G401 (cell line): ENCODE measurements around the gene LMAN2. TPM values are rescaled to one million over a fixed set of nuclear protein-coding genes. Genes with fewer than 3 reads are reported as not detected.
"Not testable (repeated sequence)": the region's sequence is repeated elsewhere in the genome, so short reads cannot be mapped to it uniquely, and the experiment has no call there.

Experiments
- DNase-seq: peaks from one replicate; pipeline ENCODE4 v3.0.0-alpha.2; 2015; ENCODE audit warnings: low spot score
- in situ Hi-C: cut with HindIII; loops from 2 replicates; pipeline ENCODE4 v1.10.0; 2016; ENCODE audit warnings: low sequenced_read_pairs, mixed read lengths
- total RNA-seq: library from RNA; depleted of rRNA; stranded (reverse); fragments of >200 nt; shearing (Covaris generic); gene quantifications from 2 replicates; pipeline ENCODE4 v1.2.3, GENCODE V29; 2014

LMAN2 gene
- total RNA-seq, 1 experiment from 2014 or later = 257 TPM

GRCh38 chr5:177354711-177355110 lies 3.2 kb upstream of the LMAN2 start:
- DNase-seq = no peak
- in situ Hi-C loops = no loop called here

DNA sequence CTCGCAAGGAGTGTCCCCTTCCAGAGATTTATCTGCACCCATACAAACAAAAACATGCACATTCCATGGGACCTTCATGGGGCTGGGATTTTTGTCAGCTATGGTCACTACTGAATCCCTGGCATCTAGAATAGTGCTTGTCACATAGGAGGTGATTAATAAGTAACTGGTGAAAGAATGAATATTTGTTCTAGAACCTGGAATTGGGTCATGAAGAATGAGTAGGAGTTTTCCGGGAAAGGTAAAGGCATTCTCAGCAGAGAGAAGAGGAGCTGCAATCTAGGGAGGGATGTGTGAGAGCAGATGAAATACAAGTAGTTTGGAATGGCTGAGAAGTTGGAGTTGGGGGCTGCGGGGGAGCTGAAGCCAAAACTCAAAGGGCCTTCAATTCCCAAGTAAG lies 2.8 kb upstream of the LMAN2 start:
- no peak for DNase-seq
- in situ Hi-C loops = no loop called here

DNA sequence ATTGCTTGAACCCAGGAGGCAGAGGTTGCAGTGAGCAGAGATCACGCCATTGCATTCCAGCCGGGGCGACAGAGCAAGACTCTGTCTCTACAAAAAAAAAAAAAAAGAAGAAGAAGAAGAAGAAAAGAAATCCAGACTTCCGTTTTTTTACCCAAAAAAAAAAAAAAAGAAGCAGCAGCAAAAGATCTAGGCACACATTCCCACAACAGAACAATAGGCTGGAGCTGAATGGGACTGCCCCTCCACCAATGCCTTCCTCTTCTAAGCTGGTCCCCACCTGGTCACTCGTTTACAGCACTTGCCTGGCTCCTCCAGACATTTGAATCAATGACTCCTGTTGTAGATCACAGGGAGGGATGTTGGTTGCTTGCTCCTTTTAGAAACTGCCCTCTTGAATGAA lies 1.6 kb upstream of the LMAN2 start:
- in situ Hi-C loops = no loop called here
- DNase-seq = no peak

- in situ Hi-C loops = no loop called here
- no peak for DNase-seq
Observed at GRCh38 chr5:177350776-177351391, 584 bp downstream of the LMAN2 start.

DNA sequence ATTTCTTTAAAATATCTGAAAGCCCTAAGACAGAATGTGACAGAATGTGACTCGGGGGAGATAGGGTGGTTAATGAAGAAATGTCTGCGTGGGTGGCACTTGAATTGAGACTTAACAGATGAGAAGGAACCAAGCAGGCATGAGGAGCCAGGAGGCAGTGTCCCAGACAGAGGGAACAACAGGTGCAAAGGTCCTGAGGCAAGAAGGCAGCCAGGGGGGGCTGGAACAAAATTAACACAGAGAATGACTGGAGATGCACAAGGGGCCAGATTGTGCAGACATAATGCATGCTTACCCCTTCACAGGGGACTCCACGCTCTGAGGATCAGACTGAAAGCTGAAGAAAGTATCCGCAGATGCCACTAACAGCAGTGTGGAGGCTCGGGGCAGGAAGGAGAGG lies 1.7 kb downstream of the LMAN2 start:
- in situ Hi-C loops = loop anchor here (10.0 kb wide), 1 partner anchor 95 kb away; the partner anchor contains the start of gene PRR7
- no peak for DNase-seq

GRCh38 chr5:177349362-177349647 lies 2.2 kb downstream of the LMAN2 start:
- no peak for DNase-seq
- in situ Hi-C loops = loop anchor here (10.0 kb wide), 1 partner anchor 95 kb away; the partner anchor contains the start of gene PRR7

DNA sequence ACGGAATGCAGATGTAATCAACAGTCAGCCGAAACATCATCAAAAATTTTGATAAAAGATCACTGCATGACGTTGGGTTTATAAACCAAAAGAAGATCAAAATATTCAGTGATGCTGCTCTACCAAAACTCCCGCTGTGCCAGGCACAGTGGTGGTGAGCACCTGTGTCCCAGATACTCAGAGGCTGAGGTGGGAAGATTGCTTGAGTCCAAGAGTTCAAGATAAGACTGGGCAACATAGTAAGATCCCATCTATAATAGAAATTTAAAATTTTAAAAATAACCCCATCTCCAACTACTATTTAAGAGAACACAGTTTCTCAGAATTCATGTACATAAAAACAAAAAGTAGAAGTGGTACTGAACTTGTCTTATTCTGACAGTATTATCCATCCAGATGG lies 3.8 kb downstream of the LMAN2 start:
- in situ Hi-C loops = loop anchor here (10.0 kb wide), 1 partner anchor 97 kb away; the partner anchor contains the start of gene PRR7
- DNase-seq = no peak

DNA sequence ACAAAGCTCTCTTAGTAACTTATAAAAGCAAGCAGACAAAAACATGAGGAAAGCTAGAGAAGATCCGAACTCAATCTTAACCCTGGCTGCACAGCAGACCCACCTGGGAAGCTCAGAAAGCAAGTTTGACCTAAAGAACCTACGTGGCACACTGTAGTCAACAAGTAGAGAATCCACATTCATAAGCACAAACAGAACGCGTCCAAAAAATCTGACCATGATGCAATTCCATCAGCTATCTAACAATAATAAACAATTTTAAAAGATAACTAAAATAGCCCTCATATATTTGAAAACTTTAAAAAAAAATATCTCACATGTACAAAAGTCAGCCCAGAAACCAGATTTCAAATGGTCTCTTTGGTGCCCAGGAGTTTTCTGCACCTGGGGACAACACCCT lies 4.6 kb downstream of the LMAN2 start:
- in situ Hi-C loops = loop anchor here (10.0 kb wide), 1 partner anchor 98 kb away; the partner anchor contains the start of gene PRR7
- DNase-seq = no peak

DNA sequence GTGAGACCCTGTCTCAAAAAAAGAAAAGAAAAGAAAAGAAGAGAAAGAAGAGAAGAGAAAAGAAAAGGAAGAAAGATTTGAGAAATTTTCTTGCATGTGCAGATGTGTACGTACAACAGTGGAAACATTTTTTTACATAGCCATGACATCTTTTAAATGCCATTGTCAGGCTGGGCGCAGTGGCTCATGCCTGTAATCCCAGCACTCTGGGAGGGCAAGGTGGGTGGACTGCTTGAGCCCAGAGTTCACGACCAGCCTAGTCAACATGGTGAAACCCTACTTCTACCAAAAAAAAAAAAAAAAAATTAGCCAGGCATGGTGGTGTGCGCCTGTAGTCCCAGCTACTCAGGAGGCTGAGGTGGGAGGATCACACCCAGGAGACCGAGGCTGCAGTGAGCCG lies 6.6 kb downstream of the LMAN2 start:
- in situ Hi-C loops = loop anchor here (10.0 kb wide), 1 partner anchor 100 kb away; the partner anchor contains the start of gene PRR7

GRCh38 chr5:177343777-177344176 lies 7.7 kb downstream of the LMAN2 start:
- in situ Hi-C loops = loop anchor here (10.0 kb wide), 1 partner anchor 101 kb away; the partner anchor contains the start of gene PRR7
- DNase-seq = no peak

More for the DNA sequence above, 6.6 kb downstream of the LMAN2 start:
- no peak for DNase-seq

- DNase-seq = not testable (repeated sequence)
Observed at GRCh38 chr5:177343000-177343399, 8.5 kb downstream of the LMAN2 start.

GRCh38 chr5:177339107-177339638 lies 12.3 kb downstream of the LMAN2 start:
- DNase-seq = no peak
- in situ Hi-C loops = no loop called here

More at GRCh38 chr5:177343000-177343399, 8.5 kb downstream of the LMAN2 start:
- in situ Hi-C loops = loop anchor here (10.0 kb wide), 1 partner anchor 102 kb away; the partner anchor contains the start of gene PRR7

DNA sequence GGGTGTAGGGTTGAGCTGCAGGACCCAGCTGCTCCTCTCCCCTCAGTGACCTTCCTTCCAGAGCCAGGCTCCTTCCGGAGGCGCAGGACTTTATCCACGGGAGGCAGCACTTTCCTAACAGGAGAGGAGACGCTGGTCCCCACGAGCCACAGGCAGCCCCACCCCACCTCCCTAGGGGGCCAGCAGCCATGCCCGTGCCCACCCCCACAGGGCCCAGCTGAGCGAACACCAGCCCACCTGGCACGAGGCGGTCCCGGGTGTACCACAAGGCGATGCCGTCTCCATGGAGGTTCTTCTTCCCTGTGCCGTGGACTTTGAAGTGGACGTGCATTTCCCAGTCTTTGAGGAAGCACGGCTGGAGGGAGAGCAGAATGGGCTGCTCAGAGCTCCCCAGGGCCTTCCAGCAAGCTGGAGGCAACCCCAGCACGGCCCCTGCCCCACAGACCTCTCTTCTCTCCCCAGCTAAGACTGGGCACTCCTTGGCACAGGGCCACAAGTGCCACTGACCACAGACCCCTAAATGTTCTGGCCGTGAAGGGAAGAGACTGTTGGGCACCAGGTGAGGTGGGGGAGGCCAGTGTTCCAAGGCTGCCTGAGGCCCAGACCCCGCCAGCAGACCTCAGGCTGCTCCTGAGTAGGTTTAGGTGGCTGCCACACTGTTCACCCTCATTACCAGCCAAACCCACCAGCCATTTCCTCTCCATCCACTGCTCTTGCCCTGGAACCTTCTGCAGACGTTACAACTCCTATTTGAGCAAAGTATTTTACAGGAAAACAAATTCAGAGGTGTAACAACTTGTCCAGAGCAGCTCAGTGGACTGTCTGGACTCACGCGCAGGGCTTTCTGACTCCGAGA lies 13.0 kb downstream of the LMAN2 start:
- no peak for DNase-seq
- in situ Hi-C loops = no loop called here

GRCh38 chr5:177336603-177337494 lies 14.6 kb downstream of the LMAN2 start:
- no peak for DNase-seq
- in situ Hi-C loops = no loop called here

GRCh38 chr5:177336112-177336511 lies 15.4 kb downstream of the LMAN2 start:
- DNase-seq = no peak

DNA sequence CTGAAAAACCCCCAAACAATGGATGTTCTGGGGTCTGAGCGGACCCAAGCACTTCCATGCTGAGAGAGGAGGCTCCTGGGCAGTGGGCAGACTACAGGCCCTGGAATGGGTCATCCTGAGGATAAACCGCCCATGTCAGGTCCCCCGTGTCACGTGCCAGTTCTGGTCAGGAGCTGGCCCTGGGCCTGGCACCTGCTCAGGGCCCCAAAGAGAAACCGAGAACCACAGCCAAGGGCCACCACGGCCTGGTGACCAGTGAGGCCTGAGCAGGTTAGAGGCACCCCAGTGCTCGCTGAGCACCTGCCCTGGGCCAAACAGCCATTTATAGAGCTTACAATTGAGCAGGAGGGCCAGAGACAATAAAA lies 15.8 kb downstream of the LMAN2 start:
- in situ Hi-C loops = no loop called here
- no peak for DNase-seq

More at GRCh38 chr5:177336112-177336511, 15.4 kb downstream of the LMAN2 start:
- in situ Hi-C loops = no loop called here

GRCh38 chr5:177334781-177335700 lies 16.4 kb downstream of the LMAN2 start:
- in situ Hi-C loops = no loop called here
- DNase-seq = no peak

DNA sequence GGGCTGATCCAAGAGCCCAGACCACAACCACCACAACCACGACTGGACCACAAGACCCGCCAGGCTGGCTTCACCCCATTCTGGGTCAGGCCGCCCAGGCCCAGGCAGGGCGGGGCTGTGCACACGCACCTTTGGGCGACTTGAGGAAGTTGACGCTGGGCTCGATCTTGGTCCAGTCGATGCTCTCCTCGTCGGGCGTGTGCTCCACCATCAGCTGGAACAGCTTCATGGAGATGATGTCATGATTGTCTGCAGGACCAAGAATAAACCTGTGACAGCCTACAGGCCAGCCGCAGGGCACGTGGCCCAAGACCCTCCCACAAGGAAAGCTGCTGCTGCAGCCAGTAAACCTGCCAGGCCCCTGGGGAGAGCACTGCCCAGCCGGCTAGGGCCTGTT lies 17.3 kb downstream of the LMAN2 start:
- no peak for DNase-seq
- in situ Hi-C loops = no loop called here
